ENCODE results near the gene MRGPRF.

The MRGPRF gene

DNA sequence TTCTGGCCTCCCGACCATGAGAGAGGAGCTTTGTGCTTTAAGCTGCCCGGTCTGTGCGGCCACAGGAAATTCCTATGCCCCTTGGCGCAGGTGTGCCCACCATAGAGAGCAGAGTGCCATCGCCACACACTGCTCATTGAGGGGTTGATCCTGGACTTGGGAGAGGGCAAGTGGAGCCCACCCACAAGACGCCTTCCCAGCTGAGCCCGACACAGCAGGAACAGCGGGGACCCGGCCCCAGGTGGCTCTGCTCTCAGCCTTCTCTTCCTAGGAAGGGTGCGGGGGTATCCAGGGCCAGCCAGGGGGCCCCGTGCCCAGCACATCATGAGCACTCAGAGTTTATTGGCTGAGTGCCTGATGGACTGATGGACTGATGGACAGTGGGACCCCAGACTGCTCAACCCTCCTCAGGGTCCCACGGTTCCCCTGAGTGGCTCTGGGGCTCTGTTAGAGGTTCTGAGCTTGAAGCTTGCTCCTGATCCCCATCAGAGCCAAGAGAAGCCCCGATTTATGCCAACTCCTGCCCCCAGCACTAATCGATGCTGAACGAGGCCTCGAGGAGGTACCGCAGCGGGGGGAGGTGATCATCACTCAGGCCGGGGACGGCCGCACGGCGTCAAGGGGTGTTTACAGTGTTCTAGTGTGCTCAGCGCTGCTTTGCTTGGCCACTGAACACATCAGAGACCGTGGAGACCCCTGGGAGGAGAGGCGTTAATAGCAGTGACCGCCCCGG is 18.7 kb downstream of the MRGPRF start:
- no peaks in the 10 kb centered on the region for H3K9me3 Mint-ChIP-seq
- peaks cover 88% of the 10 kb centered on the region for H3K27me3 Mint-ChIP-seq
- H3K27ac Mint-ChIP-seq = no peak overlapping the region
- H3K4me1 Mint-ChIP-seq = no peaks in the 10 kb centered on the region
- no peak overlapping the region for H3K4me3 Mint-ChIP-seq
- peak; percentile 17 for ATAC-seq
- no peaks in the 10 kb centered on the region for H3K36me3 Mint-ChIP-seq

GRCh38 chr11:68993546-68993945 is 19.5 kb downstream of the MRGPRF start:
- peaks cover 80% of the 10 kb centered on the region for H3K27me3 Mint-ChIP-seq
- H3K27ac Mint-ChIP-seq = no peak overlapping the region
- no peaks in the 10 kb centered on the region for H3K36me3 Mint-ChIP-seq
- no peak overlapping the region for H3K4me3 Mint-ChIP-seq
- H3K4me1 Mint-ChIP-seq = no peaks in the 10 kb centered on the region
- no peaks in the 10 kb centered on the region for H3K9me3 Mint-ChIP-seq
- ATAC-seq = no peak

DNA sequence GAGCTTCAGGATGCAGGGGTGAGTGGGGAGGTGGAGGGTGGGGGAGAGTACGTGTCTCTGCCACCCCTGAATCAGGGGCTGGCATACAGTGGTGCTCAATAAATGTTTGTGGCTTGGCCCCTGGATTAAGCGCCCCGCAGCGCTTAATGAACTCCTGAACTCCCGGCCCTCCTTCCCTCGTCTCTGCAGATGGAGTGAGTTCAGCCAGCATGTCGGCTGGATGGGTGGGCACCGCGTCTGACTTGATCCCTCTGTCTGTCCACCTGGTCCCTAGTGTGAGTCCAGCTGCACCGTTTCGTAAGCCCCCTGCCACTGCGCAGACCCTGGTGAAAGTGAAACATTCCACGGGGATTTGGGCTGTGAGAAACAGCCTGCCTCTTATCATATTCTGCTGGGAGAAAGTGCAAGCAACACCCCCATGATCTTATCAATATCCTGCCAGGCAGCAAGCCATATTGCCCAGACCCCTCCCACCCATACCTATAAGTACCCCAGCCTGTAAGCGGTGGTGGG is 20.2 kb downstream of the MRGPRF start:
- no peaks in the 10 kb centered on the region for H3K36me3 Mint-ChIP-seq
- no peaks in the 10 kb centered on the region for H3K9me3 Mint-ChIP-seq
- H3K4me1 Mint-ChIP-seq = no peaks in the 10 kb centered on the region
- H3K27ac Mint-ChIP-seq = no peak overlapping the region
- H3K4me3 Mint-ChIP-seq = no peak overlapping the region
- peaks cover 81% of the 10 kb centered on the region for H3K27me3 Mint-ChIP-seq
- ATAC-seq = no peak

GRCh38 chr11:68990995-68991780 is 21.9 kb downstream of the MRGPRF start:
- Mint-ChIP-seq H3K27ac (no peak overlapping the region), H3K4me3 (no peak overlapping the region), H3K4me1 (no peaks in the 10 kb centered on the region), H3K9me3 (peaks cover 10% of the 10 kb centered on the region), H3K36me3 (peaks cover 11% of the 10 kb centered on the region), H3K27me3 (peaks cover 81% of the 10 kb centered on the region)
- ATAC-seq = no peak

DNA sequence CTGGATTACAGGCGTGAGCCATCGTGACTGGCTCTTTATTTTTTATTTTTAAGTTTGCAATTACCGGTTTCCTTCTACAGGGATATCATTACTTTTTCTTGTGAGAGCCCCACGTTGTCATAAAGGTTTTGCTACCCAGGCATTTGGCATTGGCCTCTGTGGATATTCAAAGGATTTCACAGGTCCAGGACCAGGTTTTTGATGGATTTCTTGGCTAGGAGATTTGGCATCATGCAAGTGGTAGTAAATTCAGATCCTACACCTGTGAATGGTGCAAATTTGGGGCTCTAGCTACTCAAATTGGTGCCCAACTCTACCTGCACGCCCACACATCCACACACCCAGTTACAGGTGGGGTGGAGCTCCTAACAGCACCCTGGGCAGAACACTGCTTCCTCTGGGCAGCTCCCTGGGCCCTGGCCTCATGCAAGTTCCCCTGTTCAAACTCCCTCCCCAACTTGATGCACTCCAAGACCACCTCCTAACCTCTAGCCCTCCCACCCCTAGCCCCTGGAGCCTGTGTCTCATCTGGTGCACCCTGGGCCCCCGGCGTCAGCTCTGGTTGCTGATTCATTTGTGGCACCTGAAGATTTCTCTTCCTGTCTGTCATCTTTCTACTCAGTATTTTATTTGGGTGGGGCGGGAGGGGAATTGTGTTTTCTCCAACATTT is 23.0 kb downstream of the MRGPRF start:
- ATAC-seq = no peak
- Mint-ChIP-seq H3K27ac (no peak overlapping the region), H3K36me3 (peaks cover 11% of the 10 kb centered on the region), H3K4me1 (no peaks in the 10 kb centered on the region), H3K9me3 (peaks cover 10% of the 10 kb centered on the region), H3K4me3 (no peak overlapping the region), H3K27me3 (peaks cover 70% of the 10 kb centered on the region)

- H3K36me3 Mint-ChIP-seq = peaks cover 11% of the 10 kb centered on the region
- peaks cover 10% of the 10 kb centered on the region for H3K9me3 Mint-ChIP-seq
- no peak for ATAC-seq
- no peak overlapping the region for H3K27ac Mint-ChIP-seq
- H3K27me3 Mint-ChIP-seq = peaks cover 54% of the 10 kb centered on the region
- H3K4me3 Mint-ChIP-seq = no peak overlapping the region
- H3K4me1 Mint-ChIP-seq = no peaks in the 10 kb centered on the region
These were observed 24.6 kb downstream of the MRGPRF start for GRCh38 chr11:68988491-68988890.

DNA sequence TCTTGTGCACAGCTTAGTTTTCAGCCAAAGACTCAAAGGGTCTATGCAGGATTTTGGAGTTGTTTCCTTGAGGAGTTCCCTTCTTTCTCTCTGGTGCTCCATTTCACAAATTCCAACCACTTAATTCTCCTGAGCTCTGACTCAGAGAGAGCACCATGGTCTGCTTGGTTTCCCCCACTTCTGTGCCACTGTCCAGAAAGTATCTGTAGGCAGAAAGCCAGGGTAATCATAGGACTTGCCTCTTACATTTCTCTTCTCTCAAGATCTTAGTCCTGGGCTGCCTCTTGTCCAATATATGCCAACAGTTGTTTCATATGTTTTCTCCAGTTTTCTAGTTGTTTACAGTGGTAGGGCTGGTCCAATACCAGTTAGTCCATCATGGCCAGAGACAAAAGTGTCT is 25.8 kb downstream of the MRGPRF start:
- Mint-ChIP-seq H3K9me3 (peaks cover 13% of the 10 kb centered on the region), H3K27me3 (peaks cover 49% of the 10 kb centered on the region), H3K4me3 (no peak overlapping the region), H3K36me3 (peaks cover 11% of the 10 kb centered on the region), H3K4me1 (no peaks in the 10 kb centered on the region), H3K27ac (no peak overlapping the region)
- ATAC-seq = no peak

- Mint-ChIP-seq H3K36me3 (peaks cover 11% of the 10 kb centered on the region), H3K27me3 (peaks cover 60% of the 10 kb centered on the region), H3K27ac (no peak overlapping the region), H3K4me1 (no peaks in the 10 kb centered on the region), H3K9me3 (peaks cover 16% of the 10 kb centered on the region), H3K4me3 (no peak overlapping the region)
- no peak for ATAC-seq
These were observed 29.2 kb downstream of the MRGPRF start for GRCh38 chr11:68983801-68984200.

DNA sequence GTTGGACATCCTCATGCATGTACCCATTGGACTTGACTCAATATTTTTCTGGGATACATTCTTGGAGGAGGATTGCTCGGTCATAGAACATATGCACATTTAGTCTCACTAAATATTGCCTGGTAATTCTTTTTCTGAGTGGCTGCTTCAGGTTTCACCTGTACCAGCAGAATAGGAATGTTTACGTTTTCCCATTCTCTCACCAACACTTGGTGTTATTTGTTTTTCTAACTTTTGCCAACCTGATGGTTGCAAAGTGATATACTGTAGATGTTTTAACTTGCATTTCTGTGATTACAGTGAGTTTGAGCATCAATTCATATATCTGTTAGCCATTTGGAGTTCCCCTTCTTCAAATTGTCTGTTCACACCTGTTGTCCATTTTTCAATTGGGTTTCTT is 30.9 kb downstream of the MRGPRF start:
- H3K9me3 Mint-ChIP-seq = peaks cover 13% of the 10 kb centered on the region
- no peak overlapping the region for H3K4me3 Mint-ChIP-seq
- H3K27me3 Mint-ChIP-seq = peaks cover 56% of the 10 kb centered on the region
- H3K27ac Mint-ChIP-seq = no peak overlapping the region
- no peak for ATAC-seq
- no peaks in the 10 kb centered on the region for H3K4me1 Mint-ChIP-seq
- peaks cover 8% of the 10 kb centered on the region for H3K36me3 Mint-ChIP-seq

DNA sequence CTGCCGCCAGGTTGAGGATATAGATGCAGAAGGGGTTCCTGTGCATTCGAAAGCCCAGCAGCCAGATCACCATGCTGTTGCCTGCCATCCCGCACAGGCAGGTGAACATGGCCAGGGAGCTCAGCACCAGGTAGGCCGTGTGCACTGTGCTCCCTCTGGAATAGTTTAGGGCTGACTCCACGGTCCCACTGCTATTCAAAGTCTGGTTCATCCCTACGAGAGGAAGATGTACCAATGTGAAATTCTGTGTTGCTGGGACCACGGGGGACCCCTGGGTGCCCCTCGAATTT is 32.3 kb downstream of the MRGPRF start, which contains the start of gene MRGPRD:
TSS of gene MRGPRD (minus strand) at position 211 of the 290 bp plus-strand sequence. CDS start at position 211, 0 bp downstream.
- Mint-ChIP-seq H3K36me3 (no peaks in the 10 kb centered on the region), H3K4me3 (no peak within 1 kb of the TSS), H3K9me3 (peaks cover 6% of the 10 kb centered on the region), H3K4me1 (no peaks in the 10 kb centered on the region), H3K27me3 (peaks cover 47% of the 10 kb centered on the region), H3K27ac (no peak within 1 kb of the TSS)
- no peak for ATAC-seq

DNA sequence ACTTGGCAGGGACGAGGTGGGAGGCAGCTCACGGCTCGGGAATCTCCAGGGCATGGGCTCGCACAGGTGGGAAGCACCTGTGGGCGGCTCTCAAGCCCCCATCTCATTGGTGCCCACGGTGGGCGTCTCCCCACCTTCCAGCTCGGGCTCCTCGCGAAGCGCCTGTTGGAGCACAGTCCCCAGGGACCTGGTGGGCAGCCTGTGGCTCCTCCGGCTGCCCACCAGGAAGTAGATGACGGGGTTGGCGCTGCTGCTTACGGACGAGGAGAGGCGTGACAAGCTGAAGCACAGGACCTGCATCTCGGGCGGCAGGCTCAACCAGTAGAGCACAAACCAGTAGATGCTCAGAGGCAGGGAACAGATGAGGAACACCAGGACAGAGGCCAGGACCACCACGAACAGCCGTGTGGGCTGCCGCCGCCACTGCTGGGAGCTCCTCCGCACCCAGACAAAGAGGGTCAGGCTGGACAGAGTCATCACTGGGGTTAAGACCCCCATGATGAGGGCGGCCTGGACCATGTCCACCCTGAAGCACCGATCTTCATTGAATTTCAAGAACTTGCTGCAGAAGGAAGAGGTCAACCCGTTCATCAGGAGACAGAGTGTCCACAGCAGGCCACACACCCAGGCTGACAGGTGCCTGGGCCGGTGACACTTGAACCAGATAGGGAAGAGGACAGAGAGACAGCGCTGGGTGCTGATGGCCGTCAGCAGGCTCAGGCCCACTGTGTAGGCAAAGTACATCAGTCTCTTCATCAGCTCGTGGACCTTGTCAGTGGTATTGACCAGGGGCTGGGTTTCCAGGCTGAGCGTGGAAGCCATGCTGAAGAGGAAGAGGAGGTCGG is 32.9 kb downstream of the MRGPRF start:
- Mint-ChIP-seq H3K27me3 (peaks cover 47% of the 10 kb centered on the region), H3K27ac (no peak overlapping the region), H3K4me3 (no peak overlapping the region), H3K4me1 (no peaks in the 10 kb centered on the region), H3K9me3 (peaks cover 6% of the 10 kb centered on the region), H3K36me3 (no peaks in the 10 kb centered on the region)
- ATAC-seq = no peak

DNA sequence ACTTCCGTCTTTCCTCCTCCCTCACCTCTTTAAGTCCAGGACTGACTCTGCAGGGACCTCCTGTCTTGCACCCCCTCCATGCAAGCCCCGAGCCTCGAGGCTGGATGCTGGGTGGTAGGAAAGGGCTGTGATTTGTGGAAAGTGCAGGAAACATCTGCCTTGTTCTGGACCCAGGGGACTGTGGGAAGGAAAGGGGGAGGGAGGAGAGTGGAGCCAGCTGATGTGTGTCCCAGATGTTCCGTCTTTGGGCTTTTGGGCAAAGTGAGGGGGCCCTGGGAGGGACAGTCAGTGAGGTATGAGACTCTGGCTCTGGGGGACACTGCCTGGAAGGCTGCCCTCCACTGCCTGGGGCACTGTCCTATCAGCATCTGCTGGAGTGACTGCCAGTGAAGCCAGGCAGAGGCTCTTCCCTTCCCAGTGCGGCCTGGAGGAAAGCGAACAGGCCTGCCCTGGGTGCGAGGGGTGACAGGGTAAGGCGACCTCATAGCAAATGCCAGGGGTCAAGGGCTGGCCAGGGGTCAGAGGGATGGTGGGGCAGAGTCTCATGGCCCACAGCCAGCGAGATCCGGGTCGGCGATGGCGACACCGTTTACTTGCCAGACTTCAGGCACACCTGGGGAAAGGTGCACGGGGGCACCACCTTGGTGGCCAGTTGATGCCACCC is 34.0 kb downstream of the MRGPRF start:
- Mint-ChIP-seq H3K9me3 (peaks cover 9% of the 10 kb centered on the region), H3K27me3 (peaks cover 47% of the 10 kb centered on the region), H3K36me3 (no peaks in the 10 kb centered on the region), H3K4me3 (no peak overlapping the region), H3K27ac (no peak overlapping the region), H3K4me1 (peaks cover 5% of the 10 kb centered on the region)
- ATAC-seq = no peak

- no peaks in the 10 kb centered on the region for H3K36me3 Mint-ChIP-seq
- H3K9me3 Mint-ChIP-seq = peaks cover 9% of the 10 kb centered on the region
- no peak overlapping the region for H3K27ac Mint-ChIP-seq
- peaks cover 5% of the 10 kb centered on the region for H3K4me1 Mint-ChIP-seq
- no peak for ATAC-seq
- no peak overlapping the region for H3K4me3 Mint-ChIP-seq
- H3K27me3 Mint-ChIP-seq = peaks cover 47% of the 10 kb centered on the region
These were observed 34.5 kb downstream of the MRGPRF start for GRCh38 chr11:68978626-68978930.

DNA sequence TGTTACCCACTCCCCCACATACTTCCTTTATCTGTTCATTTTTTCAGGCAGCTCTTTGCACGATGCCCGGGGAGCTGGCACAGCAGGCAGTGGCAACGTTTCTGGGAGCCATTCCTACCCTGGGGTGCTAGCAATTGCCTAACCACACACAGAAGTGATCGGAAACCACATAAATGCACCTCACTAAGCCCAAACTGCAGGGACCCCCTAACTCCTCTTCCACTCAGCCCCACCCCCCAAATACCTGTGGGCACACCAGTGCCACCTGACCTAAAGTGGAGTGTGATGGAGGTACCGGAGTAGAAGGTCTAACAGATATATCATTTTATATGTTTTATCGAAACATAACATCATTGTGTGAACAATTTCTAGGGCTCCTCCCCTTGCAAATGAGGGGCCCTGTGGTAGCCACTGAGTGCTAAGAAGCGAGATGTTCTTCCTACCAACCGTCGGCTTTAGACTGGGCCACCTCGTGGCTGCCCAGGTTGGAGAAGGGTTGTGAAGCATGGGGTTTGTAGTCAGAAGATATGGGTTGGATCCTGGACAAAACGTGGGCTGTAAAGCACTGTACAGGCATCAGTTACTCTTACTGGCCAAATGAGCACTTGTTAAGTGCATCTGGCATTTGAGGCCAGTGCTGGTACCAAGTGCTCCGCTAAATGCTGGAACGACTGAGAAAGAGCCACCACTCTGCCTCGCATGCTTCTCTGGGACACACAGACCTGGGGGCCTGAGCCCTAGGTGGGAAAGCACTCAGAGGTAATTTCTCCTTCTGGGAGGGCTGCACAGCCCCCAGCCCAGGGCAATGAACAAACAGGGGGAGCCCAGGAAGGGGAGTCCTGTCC is 35.0 kb downstream of the MRGPRF start:
- H3K36me3 Mint-ChIP-seq = no peaks in the 10 kb centered on the region
- no peak for ATAC-seq
- H3K9me3 Mint-ChIP-seq = peaks cover 9% of the 10 kb centered on the region
- H3K4me3 Mint-ChIP-seq = no peak overlapping the region
- peaks cover 47% of the 10 kb centered on the region for H3K27me3 Mint-ChIP-seq
- no peak overlapping the region for H3K27ac Mint-ChIP-seq
- H3K4me1 Mint-ChIP-seq = peaks cover 5% of the 10 kb centered on the region
